Stimulated activated CD8-positive, alpha-beta memory T cell treated with anti-CD3 and anti-CD28 coated beads, Interleukin-12 subunit alpha, Interleukin-12 subunit beta, amount 100 ng/mL, for 1 hour (primary cell): ENCODE data around the gene KIRREL3.

Experiments used
- DNase-seq: peaks from one replicate; pipeline ENCODE4 v3.0.0-alpha.2; 2020; ENCODE audit warnings: low read depth

Gene KIRREL3

GRCh38 chr11:127000291-127000968 lies at the start of gene KIRREL3:
Gene KIRREL3 (minus strand): TSS chr11:127000770.
- no peak for DNase-seq

GRCh38 chr11:127050186-127050585 lies 49.6 kb upstream of the KIRREL3 start:
- DNase-seq = no peak

DNA sequence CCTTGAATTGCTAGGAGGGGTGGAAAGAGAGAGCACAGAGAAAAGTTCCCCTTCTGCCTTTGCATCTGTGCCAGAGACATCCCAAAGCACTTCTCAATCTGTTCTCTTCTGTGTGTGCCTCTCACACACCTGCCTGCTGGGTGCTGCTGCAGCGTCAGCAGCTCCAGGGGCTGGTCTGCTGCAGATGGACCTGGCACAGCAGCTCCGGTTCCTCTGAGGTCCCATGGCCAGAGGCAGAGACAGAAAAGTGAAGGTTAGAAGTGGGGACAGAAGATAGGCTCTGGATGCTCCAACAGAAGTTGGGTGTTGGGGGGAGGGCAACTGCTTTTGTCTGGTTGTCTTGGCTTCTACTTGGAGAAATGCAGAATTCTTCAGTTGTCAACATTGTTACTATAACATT lies 48.9 kb upstream of the KIRREL3 start:
- no peak for DNase-seq

DNA sequence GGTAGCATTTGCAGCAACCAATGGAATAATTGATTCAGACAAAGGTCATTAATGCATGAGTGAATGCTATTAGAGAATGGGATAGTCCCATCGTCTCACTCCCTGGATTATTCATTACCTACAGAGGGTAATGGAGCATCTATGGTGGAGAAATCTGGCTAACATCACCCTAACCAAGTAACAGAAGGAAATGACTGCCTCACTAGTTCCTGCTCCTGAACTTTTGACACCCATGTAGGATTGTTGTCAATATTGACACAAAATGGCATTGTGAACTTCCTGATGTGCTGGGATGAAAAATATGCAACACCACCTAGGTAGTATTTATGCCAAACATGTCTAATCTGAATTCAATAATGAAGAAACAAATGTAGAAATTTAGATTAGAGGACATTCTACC lies 44.0 kb upstream of the KIRREL3 start:
- no peak for DNase-seq

DNA sequence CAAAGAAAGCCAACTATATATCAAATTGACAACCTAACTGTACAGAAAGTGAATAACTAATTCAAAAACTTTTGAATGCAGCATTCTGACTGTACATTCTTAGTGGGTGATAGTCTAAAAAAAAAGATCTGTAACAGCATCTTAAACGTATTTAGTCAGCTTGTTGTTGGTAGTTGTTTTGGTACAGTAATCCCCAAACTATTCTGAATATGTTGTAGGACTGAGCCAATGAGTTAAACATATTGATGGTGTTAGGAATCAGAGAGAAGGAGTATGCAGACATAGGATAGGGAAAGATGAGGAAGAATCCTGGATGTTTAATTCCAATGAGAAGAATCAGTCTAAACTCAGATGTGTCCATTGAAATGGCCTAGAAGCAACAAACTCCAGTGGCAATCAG lies 41.9 kb upstream of the KIRREL3 start:
- no peak for DNase-seq

DNA sequence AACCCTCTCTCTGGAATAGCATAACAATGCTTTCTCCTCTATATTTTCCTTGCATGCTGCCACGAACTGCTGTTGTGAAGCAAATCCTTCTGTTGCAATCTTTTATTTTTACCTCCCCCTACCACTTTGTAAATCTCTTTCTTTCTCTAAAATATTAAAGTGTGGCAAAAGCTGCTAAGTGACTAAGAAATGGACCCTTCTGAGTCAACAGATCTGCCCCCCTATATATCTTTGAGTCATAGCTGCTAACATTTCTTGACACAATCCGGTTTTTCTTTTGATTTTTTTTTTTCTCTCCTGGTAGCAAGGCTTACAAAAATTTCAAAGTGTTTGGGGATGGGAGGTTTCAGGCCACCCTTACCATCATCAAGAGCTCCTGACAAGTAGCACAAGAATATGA lies 39.0 kb upstream of the KIRREL3 start:
- DNase-seq = no peak

GRCh38 chr11:127037596-127037995 lies 37.0 kb upstream of the KIRREL3 start:
- DNase-seq = no peak

- no peak for DNase-seq
These were observed 36.4 kb upstream of the KIRREL3 start for GRCh38 chr11:127037001-127037400.

- DNase-seq = no peak
These were observed 35.3 kb upstream of the KIRREL3 start for GRCh38 chr11:127035824-127036223.

DNA sequence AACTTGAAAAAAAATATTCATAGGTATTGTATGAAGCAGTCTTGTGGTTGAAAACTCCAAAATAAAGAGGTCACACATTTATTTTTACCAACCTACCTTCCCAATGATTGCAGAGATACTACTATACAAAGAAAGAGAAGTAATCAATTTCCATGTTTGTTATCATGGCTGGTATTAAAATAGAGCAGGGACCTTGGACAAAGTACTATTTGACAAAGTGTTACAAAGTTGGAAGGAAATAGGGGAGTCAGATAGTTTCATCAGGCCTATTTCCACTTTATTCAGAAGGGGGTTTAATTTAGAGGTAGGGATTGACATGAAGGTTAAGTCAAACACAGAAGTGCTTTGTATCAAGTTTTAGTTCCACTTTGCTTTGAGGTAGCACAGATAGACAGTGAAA lies 34.4 kb upstream of the KIRREL3 start:
- no peak for DNase-seq

DNA sequence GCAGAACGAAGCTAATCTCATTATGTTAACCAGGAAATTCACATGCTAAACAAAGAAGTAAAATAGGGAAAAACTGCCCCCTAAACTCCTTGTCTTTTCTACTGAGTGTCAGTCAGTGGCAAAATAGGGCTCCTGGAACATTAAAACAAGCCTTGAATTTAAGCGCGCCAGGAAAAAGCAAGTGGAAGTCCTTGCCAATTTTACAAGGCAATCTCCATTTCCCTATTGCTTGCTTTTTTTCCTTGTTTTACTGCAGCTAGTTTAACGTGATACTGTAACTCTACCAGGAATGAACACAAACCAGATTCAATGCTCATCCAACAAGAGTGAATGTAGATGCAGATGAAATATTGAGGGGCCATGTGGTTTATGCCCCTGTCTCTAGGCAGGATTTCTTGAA lies 28.1 kb upstream of the KIRREL3 start:
- no peak for DNase-seq

DNA sequence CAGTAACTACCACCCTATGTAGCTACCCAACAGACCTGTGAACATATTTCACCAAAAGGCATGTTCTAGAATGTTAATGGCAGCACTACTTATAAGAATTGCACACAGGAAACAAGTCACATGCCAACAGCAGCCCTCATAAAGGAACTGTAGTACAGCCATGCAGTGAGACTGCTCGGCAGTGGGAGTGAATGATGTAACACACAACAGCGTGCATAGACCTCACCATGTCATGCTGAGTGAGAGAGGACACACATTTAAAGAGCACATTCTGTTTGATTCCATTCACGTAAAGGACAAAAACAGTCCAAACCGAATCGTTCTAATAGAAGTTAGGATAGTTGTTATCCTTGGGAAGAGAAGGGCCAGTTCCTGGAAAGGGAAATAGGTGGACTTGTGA lies 27.2 kb upstream of the KIRREL3 start:
- no peak for DNase-seq

GRCh38 chr11:127027000-127027399 lies 26.4 kb upstream of the KIRREL3 start:
- DNase-seq = no peak

DNA sequence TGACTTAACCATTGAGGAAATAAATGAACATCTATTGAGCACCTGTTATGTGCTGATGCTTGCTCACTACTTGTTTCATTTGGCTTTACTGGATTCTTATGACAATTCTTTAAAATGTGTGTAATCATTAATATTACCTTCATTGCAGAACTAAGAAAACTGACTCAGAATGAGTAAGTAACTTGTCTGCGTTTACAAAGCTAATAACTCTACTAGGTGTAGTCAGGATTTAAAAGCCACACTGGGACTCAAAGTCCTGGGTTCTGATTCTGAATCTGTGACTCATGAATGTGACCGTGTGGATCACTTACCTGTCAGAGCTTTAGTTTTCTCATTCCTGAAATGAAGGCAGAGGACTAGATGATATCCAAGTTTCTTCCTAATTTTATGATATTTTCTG lies 23.4 kb upstream of the KIRREL3 start:
- DNase-seq = no peak

- DNase-seq = no peak
These were observed 18.2 kb upstream of the KIRREL3 start for GRCh38 chr11:127018683-127019279.

DNA sequence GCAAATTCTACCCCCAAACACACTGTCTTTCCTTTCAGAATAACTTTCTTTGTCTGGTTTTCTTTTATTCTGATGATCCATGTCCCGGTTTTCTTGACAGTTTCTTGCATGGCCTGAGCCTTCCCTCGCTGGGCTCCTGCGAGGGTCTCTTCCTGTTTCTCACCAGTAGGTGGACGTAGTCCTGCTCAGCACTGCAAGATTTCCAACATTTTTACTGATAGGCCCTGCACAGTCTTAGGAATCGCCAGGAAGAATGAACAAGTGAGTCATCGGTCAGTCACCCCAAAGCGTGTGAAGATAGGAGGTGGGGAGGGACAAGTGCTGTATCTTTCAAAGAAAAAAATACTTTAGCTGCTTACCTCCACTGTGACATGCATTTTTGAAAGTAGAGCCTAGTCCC lies 16.9 kb upstream of the KIRREL3 start:
- no peak for DNase-seq

DNA sequence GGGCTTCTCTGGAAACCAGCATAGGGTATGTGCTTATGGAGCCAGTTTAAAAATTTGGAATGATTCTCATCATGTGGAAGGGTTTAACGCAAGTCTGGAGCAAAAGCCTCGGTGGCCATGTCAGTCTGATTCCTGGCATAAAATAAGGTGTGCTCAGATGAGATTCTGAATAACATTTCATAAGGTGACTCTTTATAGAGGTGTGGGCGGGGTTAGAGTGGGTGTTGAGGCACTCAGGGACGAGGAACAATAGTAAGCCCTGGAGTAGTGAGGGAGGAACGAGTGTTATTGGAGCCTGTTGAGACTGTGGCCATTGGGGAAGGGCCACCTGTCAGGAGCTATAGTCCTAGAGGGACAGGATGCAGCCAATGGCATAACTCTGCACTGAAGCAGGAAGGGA lies 13.0 kb upstream of the KIRREL3 start:
- DNase-seq = no peak

- no peak for DNase-seq
These were observed 5.7 kb upstream of the KIRREL3 start for GRCh38 chr11:127006311-127006710.

DNA sequence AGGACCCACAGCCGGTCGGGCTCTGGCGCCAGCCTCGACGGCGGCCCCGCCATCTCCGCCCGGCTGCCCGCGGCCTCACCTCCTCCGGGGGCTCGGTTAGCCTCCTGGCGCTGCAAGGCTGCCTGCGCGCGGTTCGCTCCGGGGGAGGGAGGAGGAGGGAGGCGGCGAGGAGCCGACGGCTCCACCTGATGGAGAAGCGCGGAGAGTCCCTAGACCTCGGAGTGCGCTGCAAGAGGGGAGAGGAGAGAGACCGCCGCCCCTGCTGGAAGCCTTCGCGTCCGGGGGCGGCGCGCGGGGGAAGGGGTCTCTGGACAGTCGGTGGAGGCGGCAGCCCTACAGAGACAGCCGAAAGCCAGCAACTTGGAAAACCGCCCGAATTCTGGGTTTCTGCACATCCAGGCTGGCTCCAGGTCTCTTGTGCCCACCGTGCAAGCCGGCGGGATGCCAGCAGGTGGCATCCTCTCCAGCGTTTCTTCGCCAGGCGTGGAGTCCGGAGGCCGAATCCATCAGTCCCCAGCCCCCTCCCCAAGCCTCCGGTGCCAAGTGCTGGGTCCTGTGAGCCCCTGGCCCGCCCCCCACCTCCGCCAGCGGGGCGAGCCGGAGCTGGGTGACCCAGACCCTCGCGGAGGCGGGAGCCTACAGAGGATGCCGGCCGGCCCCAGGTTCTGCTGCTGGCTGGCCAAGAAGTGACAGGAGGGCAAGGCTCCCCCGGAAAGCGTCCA lies 2.9 kb upstream of the KIRREL3 start:
- no peak for DNase-seq

DNA sequence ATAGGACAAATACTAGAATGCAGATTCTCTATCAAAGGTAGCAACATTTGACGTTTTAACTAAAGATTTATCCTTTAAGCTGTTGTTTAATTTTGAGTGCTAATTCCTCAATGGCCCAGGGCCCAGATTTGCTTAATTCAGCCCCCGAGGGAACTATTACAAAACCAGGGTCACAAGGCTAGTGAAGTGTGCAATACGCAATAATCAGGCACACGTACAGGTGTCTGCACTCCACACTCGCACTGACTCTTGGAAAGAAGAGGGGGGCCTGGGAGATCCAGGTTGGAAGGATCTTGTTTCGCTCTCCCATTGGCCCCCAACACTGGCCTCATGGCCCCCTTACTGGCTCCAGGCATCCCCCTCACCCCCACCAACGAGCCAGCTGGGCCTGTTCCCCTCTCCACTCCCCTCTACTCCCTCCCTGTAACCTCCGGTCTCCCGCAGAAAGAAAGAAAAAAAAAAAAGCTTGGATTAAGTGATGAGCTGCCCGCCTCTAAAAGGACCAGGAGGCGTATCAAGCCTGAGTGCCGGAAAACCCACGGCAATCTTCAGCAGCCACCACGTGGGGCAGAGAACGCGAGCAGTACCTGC lies 2.2 kb upstream of the KIRREL3 start:
- DNase-seq = no peak

- no peak for DNase-seq
These were observed 411 bp upstream of the KIRREL3 start for GRCh38 chr11:127000981-127001380.

DNA sequence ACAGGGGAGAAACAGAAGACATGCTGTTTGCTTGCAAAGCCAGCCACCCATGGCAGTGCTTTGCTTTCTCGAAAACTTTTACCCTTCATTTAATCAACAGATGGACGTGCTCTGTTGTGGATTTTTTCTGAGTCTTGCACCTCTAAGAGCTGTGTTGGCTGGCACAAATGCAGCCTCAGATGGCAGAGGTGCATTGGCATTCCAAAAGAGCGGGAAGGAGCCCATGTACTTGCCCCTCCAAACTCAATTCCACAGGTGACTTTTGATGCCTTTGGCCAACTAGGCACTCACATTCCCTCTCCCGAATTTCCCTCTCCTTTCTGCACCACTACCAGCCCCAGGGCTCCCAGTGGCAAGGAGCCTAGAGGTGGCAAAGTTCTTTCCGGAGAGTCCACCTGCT lies 1.2 kb downstream of the KIRREL3 start:
- DNase-seq = no peak

DNA sequence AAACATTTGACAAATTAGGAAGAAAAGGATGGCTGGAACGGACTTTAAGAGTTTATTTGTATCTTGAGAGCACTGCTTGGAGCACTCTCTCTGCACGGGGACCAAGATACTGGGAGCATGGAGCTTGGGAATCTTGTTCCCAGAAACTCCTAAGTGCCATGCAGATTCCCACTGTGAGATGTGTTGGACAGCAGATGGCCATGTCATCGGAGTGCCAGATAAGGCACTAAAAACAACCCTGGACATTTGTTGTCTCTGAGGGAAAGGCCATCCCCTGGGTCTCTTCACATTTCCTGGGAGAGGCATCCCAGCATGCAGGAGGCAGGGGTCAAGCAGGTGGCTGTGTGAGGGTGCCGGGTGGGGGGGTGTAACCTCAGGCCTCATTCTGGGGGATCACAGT lies 2.9 kb downstream of the KIRREL3 start:
- no peak for DNase-seq
